Measurements from ENCODE around the gene C10orf95.
"Not testable (repeated sequence)": the region's sequence is repeated elsewhere in the genome, so short reads cannot be mapped to it uniquely, and the experiment has no call there.

Gene C10orf95

DNA sequence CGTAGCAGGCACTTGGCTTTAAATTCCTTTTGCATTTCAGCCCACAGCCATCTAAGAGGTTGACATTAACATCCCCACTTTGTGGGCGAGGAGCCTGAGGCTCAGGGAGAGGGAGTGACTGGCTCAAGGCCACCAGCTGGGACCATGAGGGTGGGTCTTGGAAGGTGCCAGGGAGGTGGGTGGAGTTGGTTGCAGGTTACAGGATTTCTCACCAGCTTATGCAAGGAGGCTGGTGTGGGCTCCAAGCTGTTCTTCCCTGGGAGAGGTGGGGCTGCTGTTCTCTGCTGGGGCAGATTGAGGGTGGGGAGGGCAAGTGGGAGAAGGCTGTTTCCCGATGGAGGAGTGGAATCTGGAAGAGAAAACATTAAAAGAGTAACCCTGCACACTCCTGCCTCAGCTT is 14.1 kb upstream of the C10orf95 start:
- no peak for DNase-seq (ENCODE audit: low read depth in 2 of 2)

DNA sequence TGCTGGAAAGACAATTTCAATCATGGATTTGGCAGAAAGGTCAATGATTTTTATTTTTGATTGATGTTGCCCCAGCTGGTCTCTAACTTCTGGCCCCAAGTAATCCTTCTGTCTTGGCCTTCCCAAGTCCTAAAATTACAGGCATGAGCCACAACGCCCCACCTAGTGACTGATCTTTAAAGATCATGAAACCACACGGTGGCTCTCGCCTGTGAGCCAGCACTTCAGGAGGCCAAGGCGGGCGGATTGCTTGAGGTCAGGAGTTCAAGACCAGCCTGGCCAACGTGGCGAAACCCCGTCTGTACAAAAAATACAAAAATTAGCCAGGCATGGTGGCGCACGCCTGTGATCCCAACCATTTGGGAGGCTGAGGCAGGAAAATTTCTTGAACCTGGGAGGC is 12.6 kb upstream of the C10orf95 start:
- DNase-seq (ENCODE audit: low read depth in 2 of 2), result no peak

DNA sequence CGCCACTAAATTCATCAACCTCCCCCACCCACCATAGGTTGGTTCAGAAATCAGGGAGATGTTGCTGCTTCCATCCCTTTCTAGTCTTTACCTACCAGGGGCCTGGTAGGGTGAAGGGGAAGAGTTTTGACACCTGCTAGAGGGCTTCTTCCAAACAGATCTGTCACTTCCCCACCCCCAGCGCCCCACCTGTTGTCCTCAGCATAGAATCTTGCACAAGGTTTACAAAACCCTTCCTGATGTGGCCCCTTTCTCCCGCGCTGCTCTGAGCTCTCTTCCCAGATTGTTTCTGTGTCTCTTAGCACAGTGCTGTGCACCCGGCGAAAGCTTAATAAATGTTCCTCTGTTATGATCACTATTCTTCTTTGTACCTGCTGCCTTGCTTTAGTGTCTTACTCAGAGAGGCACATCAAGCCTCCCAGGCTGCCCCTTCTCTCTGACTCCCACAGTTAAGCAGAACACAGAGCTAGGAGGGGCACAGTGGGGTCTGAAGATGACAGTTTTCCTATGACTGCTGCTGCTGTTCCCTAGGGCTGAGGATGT is 11.2 kb upstream of the C10orf95 start:
- DNase-seq (ENCODE audit: low read depth in 2 of 2), result no peak

- DNase-seq (ENCODE audit: low read depth in 2 of 2), result peak; percentile 94 to 95
Measured at GRCh38 chr10:102461187-102462054, 10.1 kb upstream of the C10orf95 start.

DNA sequence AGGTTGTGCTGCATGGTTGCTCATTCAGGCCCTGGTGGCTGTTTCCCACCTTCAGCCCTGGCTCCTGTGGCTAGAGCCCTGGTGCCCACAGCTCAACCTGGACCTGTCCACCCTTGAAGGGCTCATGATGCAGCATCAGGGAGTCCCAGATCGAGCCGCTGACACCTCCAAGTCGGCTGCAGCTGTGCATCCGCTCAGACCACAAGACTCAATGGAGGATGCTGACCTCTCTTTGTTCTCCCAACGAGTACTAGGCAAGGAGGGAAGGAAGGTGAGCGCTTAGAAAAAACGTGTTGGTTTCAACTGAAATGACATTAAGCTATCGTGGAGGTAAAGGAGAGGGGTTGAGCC is 9.5 kb upstream of the C10orf95 start:
- no peak for DNase-seq (ENCODE audit: low read depth in 2 of 2)

DNA sequence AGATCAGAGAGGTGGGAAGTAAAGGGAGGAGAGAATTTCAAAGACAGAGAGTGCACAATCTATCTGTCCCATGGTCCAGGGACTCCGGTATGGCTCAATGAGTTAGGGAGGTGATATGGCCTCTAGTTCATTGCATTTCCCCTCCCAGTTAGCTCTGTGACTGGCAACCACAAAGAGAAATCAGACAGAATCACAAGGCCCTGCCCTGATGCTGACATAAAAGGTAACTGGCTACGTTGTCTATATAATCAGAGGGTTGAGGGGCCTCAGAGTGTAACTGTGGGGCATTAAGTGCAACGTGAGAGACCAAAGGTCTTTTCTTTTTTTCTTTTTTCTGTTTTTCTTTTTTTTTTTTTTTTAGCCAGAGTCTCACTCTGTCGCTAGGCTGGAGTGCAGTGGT is 7.3 kb upstream of the C10orf95 start:
- no peak for DNase-seq (ENCODE audit: low read depth in 2 of 2)

DNA sequence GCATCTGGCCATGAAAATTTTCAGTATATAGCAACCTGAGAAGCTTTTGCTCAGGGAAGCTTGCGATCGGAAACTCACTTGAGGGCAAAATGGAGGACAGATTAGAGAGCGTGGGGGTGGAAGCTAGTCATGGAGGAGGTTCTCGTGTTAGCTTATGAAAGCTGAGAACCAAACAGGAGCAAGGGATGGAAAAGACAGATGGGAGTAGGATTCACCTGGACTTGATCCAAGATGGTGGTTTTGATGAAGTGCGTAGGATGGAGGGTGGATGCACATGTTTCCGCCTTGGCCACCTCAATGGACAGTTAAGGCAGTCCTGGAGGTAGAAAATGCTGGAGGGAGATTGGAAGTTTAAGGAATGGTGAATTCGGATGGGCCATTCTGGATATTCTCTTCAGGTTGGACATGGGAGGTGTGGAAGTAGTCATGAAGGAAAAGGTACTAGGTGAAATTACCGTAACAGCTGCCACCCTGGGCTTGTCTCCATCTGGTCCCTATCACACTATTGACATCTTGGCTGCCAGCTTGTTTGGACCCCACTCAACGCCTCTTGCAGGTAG is 6.3 kb upstream of the C10orf95 start:
- no peak for DNase-seq (ENCODE audit: low read depth in 2 of 2)

DNA sequence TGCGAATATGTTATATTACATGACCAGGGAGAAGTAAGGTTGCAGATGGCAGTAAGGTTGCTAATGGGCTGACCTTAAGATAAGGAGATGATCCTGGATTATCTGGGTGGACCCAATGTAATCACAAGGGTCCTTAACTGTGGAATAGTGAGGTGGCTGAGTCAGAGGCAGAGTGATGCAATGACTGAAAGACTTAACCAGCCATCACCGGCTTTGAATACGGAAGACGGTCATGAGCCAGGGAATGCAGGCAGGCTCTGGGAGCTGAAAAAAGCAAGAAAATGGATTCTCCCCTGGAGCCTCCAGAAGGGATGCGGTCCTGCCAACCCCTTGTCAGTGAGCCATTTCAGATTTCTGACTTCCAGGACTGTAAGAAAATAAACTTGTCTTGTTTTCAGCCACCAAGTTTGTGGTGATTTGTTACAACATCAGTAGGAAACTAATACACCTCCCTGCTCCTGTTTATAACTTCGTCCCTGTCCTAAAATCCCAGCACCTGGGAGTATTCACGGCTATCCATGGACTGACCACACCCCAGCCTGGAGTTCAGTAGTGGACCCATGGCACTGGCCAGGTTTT is 4.6 kb upstream of the C10orf95 start:
- DNase-seq (ENCODE audit: low read depth in 2 of 2), result no peak

GRCh38 chr10:102454662-102455487 is 3.5 kb upstream of the C10orf95 start:
- DNase-seq (ENCODE audit: low read depth in 2 of 2), result not testable (repeated sequence)

DNA sequence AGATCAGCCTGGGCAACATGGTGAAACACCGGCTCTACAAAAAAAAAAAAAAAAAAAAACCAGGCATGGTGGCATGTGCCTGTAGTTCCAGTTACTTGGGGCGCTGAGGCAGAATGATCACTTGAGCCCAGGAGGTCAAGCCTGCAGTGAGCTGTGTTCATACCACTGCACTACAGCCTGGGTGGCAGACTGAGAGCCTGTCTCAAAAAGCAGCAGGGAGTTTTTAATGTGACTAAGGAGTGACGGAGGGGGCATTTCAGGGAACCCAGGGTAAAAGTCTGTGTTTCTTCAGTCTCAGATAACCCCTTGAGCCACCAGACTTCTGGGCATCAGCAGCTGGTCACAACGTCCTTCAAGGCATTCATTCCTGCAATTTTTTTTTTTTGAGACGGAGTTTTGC is 2.2 kb upstream of the C10orf95 start:
- DNase-seq (ENCODE audit: low read depth in 2 of 2), result no peak

GRCh38 chr10:102452672-102453340 is 1.5 kb upstream of the C10orf95 start:
- peak; percentile 53 to 79 for DNase-seq (ENCODE audit: low read depth in 2 of 2)

GRCh38 chr10:102450374-102451104 is 804 bp downstream of the C10orf95 start:
- DNase-seq (ENCODE audit: low read depth in 2 of 2), result peak; percentile 68 to 79

GRCh38 chr10:102450124-102450373 is 1.3 kb downstream of the C10orf95 start:
- no peak for DNase-seq (ENCODE audit: low read depth in 2 of 2)

DNA sequence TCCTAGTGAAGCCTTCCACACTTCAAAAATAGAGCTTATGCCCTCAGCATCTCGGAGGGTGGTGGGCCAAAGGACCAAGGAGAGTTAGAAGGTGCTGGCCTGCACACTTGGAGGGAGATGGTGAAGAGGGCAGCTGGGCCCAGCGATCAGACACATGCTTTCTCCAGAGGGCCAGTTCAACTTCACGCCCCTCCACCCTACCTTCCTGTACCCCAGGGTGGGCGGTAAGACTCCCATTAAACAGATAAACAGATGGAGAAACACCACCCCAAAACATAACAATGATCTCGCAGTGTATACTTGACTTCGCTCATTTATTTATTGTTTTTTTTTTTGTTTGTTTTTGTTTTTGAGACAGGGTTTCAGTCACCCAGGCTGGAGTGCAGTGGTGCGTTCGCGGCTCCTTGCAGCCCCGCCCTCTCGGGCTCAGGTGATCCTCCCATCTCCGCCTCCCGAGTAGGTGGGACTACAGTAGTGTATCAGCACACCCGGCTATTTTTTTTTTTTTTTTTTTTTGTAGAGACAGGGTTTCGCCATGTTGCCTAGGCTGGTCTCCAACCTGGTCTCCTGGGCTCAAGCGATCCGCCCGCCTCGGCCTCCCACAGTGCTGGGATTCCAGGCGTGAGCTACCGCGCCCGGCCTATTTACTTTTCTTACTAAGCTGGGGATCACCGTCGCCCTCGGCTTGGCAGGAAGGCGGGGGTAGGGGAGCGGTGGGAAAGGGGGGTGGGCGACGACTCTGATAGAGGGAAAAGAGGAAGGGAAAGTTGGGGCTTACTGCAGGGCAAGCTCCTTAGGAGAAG is 1.8 kb downstream of the C10orf95 start:
- peak; percentile 73 to 79 for DNase-seq (ENCODE audit: low read depth in 2 of 2)

- no peak for DNase-seq (ENCODE audit: low read depth in 2 of 2)
Measured at GRCh38 chr10:102444851-102445250, 6.5 kb downstream of the C10orf95 start.

DNA sequence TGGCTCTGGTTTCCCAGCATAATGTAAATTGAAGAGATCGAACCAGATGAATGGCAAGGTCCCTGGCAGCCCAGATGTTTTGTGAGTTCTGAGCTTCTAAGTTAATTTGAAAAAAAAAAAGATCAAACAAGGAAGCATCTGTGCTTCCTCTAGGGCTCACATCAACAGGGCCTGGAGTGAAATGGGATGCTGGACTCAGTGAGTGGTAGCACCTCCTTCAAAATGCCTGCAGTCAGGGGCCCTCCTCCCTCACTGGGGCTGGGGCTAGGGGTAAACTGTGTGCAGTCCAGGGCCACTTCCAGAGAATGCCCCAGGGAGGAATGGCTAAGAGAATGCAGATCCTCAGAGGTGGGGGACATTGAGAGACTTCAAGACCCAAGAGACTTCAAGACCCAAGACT is 13.0 kb downstream of the C10orf95 start:
- DNase-seq (ENCODE audit: low read depth in 2 of 2), result no peak

- DNase-seq (ENCODE audit: low read depth in 2 of 2), result no peak
Measured at GRCh38 chr10:102437515-102437914, 13.8 kb downstream of the C10orf95 start.

GRCh38 chr10:102436312-102436711 is 15.0 kb downstream of the C10orf95 start:
- DNase-seq (ENCODE audit: low read depth in 2 of 2), result no peak

DNA sequence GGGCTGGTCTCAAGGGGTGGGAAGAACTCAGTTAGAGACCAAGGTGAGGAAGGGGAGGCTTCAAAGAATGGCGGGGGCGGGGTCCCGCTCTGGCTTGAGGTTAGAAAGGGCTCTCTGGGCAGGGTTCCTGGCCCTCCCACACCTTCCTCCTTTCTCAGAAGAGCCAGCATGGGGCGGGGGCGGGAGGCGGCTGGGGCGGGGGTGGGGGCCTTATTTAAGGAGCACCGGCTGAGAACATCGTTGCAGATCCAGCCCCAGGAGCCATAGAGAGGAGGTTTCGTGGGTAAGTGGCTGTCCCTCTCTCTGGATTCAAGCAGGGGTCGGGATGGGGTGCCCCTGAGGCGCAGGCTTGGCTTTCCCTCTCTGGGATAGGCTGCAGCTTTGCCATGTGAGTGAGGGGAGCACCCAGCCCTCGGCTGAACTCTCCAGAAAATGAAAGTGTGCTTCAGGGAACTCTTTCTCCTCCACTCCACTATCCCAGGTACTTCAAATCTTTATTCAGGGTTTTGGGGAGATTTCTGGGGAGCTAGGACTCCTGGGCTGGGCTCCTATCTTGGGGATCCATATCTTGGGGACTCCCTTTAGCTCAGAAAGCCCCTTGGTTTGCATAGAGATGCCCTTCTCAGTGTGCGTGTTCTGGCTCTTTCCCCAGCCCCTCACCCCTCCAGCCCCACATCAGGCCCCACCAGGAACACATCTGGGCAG is 15.7 kb downstream of the C10orf95 start:
- DNase-seq (ENCODE audit: low read depth in 2 of 2), result no peak

GRCh38 chr10:102435133-102435497 is 16.2 kb downstream of the C10orf95 start:
- no peak for DNase-seq (ENCODE audit: low read depth in 2 of 2)
